ENCODE results near the gene SLC6A6.
"Not testable (repeated sequence)": the region's sequence is repeated elsewhere in the genome, so short reads cannot be mapped to it uniquely, and the experiment has no call there.

The SLC6A6 gene

GRCh38 chr3:14512281-14512941 lies 110.0 kb downstream of the SLC6A6 start:
- peak overlapping the region; percentile 12 for H3K9ac ChIP-seq (ENCODE audit: low read depth, low read length)
- H3K4me1 ChIP-seq (ENCODE audit: control insufficient read depth, insufficient read depth, low read length): peaks cover 3% of the 10 kb centered on the region
- H3K9me3 ChIP-seq (ENCODE audit: control insufficient read depth, insufficient read depth, low read length): no peaks in the 10 kb centered on the region
- H3K27me3 ChIP-seq (ENCODE audit: control insufficient read depth, insufficient read depth, low read length): no peaks in the 10 kb centered on the region
- no peak overlapping the region for H3K4me3 ChIP-seq (ENCODE audit: low read depth, low read length)
- peaks cover 3% of the 10 kb centered on the region for H3K36me3 ChIP-seq (ENCODE audit: control insufficient read depth, insufficient read depth, low read length)

- Histone ChIP-seq H3K4me1 (ENCODE audit: control insufficient read depth, insufficient read depth, low read length) (peaks cover 3% of the 10 kb centered on the region), H3K9me3 (ENCODE audit: control insufficient read depth, insufficient read depth, low read length) (no peaks in the 10 kb centered on the region), H3K36me3 (ENCODE audit: control insufficient read depth, insufficient read depth, low read length) (peaks cover 3% of the 10 kb centered on the region), H3K27me3 (ENCODE audit: control insufficient read depth, insufficient read depth, low read length) (no peaks in the 10 kb centered on the region), H3K4me3 (ENCODE audit: low read depth, low read length) (no peak overlapping the region), H3K9ac (ENCODE audit: low read depth, low read length) (no peak overlapping the region)
These were observed 110.5 kb downstream of the SLC6A6 start for GRCh38 chr3:14512942-14513327.

GRCh38 chr3:14513566-14514322 lies 111.3 kb downstream of the SLC6A6 start:
- Histone ChIP-seq H3K27me3 (ENCODE audit: control insufficient read depth, insufficient read depth, low read length) (no peaks in the 10 kb centered on the region), H3K9ac (ENCODE audit: low read depth, low read length) (no peak overlapping the region), H3K9me3 (ENCODE audit: control insufficient read depth, insufficient read depth, low read length) (no peaks in the 10 kb centered on the region), H3K36me3 (ENCODE audit: control insufficient read depth, insufficient read depth, low read length) (peaks cover 3% of the 10 kb centered on the region), H3K4me1 (ENCODE audit: control insufficient read depth, insufficient read depth, low read length) (peaks cover 3% of the 10 kb centered on the region), H3K4me3 (ENCODE audit: low read depth, low read length) (no peak overlapping the region)

GRCh38 chr3:14514323-14514720 lies 111.9 kb downstream of the SLC6A6 start:
- Histone ChIP-seq H3K9ac (ENCODE audit: low read depth, low read length) (no peak overlapping the region), H3K36me3 (ENCODE audit: control insufficient read depth, insufficient read depth, low read length) (peaks cover 3% of the 10 kb centered on the region), H3K4me1 (ENCODE audit: control insufficient read depth, insufficient read depth, low read length) (peaks cover under 1% of the 10 kb centered on the region), H3K9me3 (ENCODE audit: control insufficient read depth, insufficient read depth, low read length) (no peaks in the 10 kb centered on the region), H3K27me3 (ENCODE audit: control insufficient read depth, insufficient read depth, low read length) (no peaks in the 10 kb centered on the region), H3K4me3 (ENCODE audit: low read depth, low read length) (no peak overlapping the region)

- not testable (repeated sequence) for H3K36me3 ChIP-seq (ENCODE audit: control insufficient read depth, insufficient read depth, low read length); H3K9ac ChIP-seq (ENCODE audit: low read depth, low read length); H3K4me3 ChIP-seq (ENCODE audit: low read depth, low read length); H3K9me3 ChIP-seq (ENCODE audit: control insufficient read depth, insufficient read depth, low read length); H3K4me1 ChIP-seq (ENCODE audit: control insufficient read depth, insufficient read depth, low read length); H3K27me3 ChIP-seq (ENCODE audit: control insufficient read depth, insufficient read depth, low read length)
These were observed 113.1 kb downstream of the SLC6A6 start for GRCh38 chr3:14515526-14515925.

GRCh38 chr3:14516738-14517345 lies 114.4 kb downstream of the SLC6A6 start:
- Histone ChIP-seq H3K27me3 (ENCODE audit: control insufficient read depth, insufficient read depth, low read length) (no peaks in the 10 kb centered on the region), H3K36me3 (ENCODE audit: control insufficient read depth, insufficient read depth, low read length) (peaks cover 3% of the 10 kb centered on the region), H3K9ac (ENCODE audit: low read depth, low read length) (no peak overlapping the region), H3K4me3 (ENCODE audit: low read depth, low read length) (no peak overlapping the region), H3K9me3 (ENCODE audit: control insufficient read depth, insufficient read depth, low read length) (no peaks in the 10 kb centered on the region), H3K4me1 (ENCODE audit: control insufficient read depth, insufficient read depth, low read length) (no peaks in the 10 kb centered on the region)

GRCh38 chr3:14517601-14518431 lies 115.4 kb downstream of the SLC6A6 start:
- H3K9ac ChIP-seq (ENCODE audit: low read depth, low read length): no peak overlapping the region
- H3K4me3 ChIP-seq (ENCODE audit: low read depth, low read length): no peak overlapping the region
- H3K4me1 ChIP-seq (ENCODE audit: control insufficient read depth, insufficient read depth, low read length): no peaks in the 10 kb centered on the region
- no peaks in the 10 kb centered on the region for H3K27me3 ChIP-seq (ENCODE audit: control insufficient read depth, insufficient read depth, low read length)
- H3K9me3 ChIP-seq (ENCODE audit: control insufficient read depth, insufficient read depth, low read length): no peaks in the 10 kb centered on the region
- peaks cover 3% of the 10 kb centered on the region for H3K36me3 ChIP-seq (ENCODE audit: control insufficient read depth, insufficient read depth, low read length)

- Histone ChIP-seq H3K4me1 (ENCODE audit: control insufficient read depth, insufficient read depth, low read length) (no peaks in the 10 kb centered on the region), H3K36me3 (ENCODE audit: control insufficient read depth, insufficient read depth, low read length) (peaks cover 3% of the 10 kb centered on the region), H3K4me3 (ENCODE audit: low read depth, low read length) (no peak overlapping the region), H3K27me3 (ENCODE audit: control insufficient read depth, insufficient read depth, low read length) (no peaks in the 10 kb centered on the region), H3K9ac (ENCODE audit: low read depth, low read length) (no peak overlapping the region), H3K9me3 (ENCODE audit: control insufficient read depth, insufficient read depth, low read length) (no peaks in the 10 kb centered on the region)
These were observed 116.0 kb downstream of the SLC6A6 start for GRCh38 chr3:14518432-14518802.

- H3K27me3 ChIP-seq (ENCODE audit: control insufficient read depth, insufficient read depth, low read length): no peaks in the 10 kb centered on the region
- no peaks in the 10 kb centered on the region for H3K9me3 ChIP-seq (ENCODE audit: control insufficient read depth, insufficient read depth, low read length)
- H3K36me3 ChIP-seq (ENCODE audit: control insufficient read depth, insufficient read depth, low read length): peaks cover 3% of the 10 kb centered on the region
- H3K9ac ChIP-seq (ENCODE audit: low read depth, low read length): no peak overlapping the region
- H3K4me1 ChIP-seq (ENCODE audit: control insufficient read depth, insufficient read depth, low read length): no peaks in the 10 kb centered on the region
- H3K4me3 ChIP-seq (ENCODE audit: low read depth, low read length): no peak overlapping the region
These were observed 116.5 kb downstream of the SLC6A6 start for GRCh38 chr3:14518893-14519292.

GRCh38 chr3:14519406-14519805 lies 117.0 kb downstream of the SLC6A6 start:
- no peaks in the 10 kb centered on the region for H3K27me3 ChIP-seq (ENCODE audit: control insufficient read depth, insufficient read depth, low read length)
- H3K36me3 ChIP-seq (ENCODE audit: control insufficient read depth, insufficient read depth, low read length): peaks cover 3% of the 10 kb centered on the region

GRCh38 chr3:14520149-14520548 lies 117.7 kb downstream of the SLC6A6 start:
- no peaks in the 10 kb centered on the region for H3K9me3 ChIP-seq (ENCODE audit: control insufficient read depth, insufficient read depth, low read length)
- H3K36me3 ChIP-seq (ENCODE audit: control insufficient read depth, insufficient read depth, low read length): peaks cover 7% of the 10 kb centered on the region
- H3K4me3 ChIP-seq (ENCODE audit: low read depth, low read length): no peak overlapping the region
- H3K4me1 ChIP-seq (ENCODE audit: control insufficient read depth, insufficient read depth, low read length): no peaks in the 10 kb centered on the region
- no peak overlapping the region for H3K9ac ChIP-seq (ENCODE audit: low read depth, low read length)
- H3K27me3 ChIP-seq (ENCODE audit: control insufficient read depth, insufficient read depth, low read length): no peaks in the 10 kb centered on the region

More at GRCh38 chr3:14519406-14519805, 117.0 kb downstream of the SLC6A6 start:
- no peak overlapping the region for H3K4me3 ChIP-seq (ENCODE audit: low read depth, low read length)
- no peak overlapping the region for H3K9ac ChIP-seq (ENCODE audit: low read depth, low read length)
- no peaks in the 10 kb centered on the region for H3K9me3 ChIP-seq (ENCODE audit: control insufficient read depth, insufficient read depth, low read length)
- no peaks in the 10 kb centered on the region for H3K4me1 ChIP-seq (ENCODE audit: control insufficient read depth, insufficient read depth, low read length)

Measured in iPS-15b (cell line).